Mesendoderm (in vitro differentiated cells): ENCODE measurements around the gene CEP164.
"Not testable (repeated sequence)": the region's sequence is repeated elsewhere in the genome, so short reads cannot be mapped to it uniquely, and the experiment has no call there.

Experiments
- DNase-seq: peaks from one replicate; pipeline ENCODE4 v3.0.0; 2013
- H2AK5ac ChIP-seq: 2 replicates; pipeline ENCODE4 v1.6.1; 2013; ENCODE audit warnings: low read length, inconsistent platforms
- H2BK120ac ChIP-seq: 2 replicates; pipeline ENCODE4 v1.6.1; 2013; ENCODE audit warnings: low read depth, mild to moderate bottlenecking, low read length, moderate library complexity, mixed read lengths
- H2BK15ac ChIP-seq: replicated peaks from 2 replicates; pipeline ENCODE4 v1.6.1; 2013; ENCODE audit warnings: low read depth, mild to moderate bottlenecking, moderate library complexity
- H2BK5ac ChIP-seq: 2 replicates; pipeline ENCODE4 v1.6.1; 2013; ENCODE audit warnings: low read length, inconsistent platforms
- H3K18ac ChIP-seq: 2 replicates; pipeline ENCODE4 v1.6.1; 2013; ENCODE audit warnings: mild to moderate bottlenecking, low read length, mixed read lengths
- H3K23ac ChIP-seq: one replicate; pipeline ENCODE4 v1.6.1; 2013; ENCODE audit warnings: low read length
- H3K27ac ChIP-seq: 2 replicates; pipeline ENCODE4 v1.5.1; 2013; ENCODE audit warnings: low read depth, mild to moderate bottlenecking, inconsistent platforms, low read length, moderate library complexity
- H3K27me3 ChIP-seq: 2 replicates; pipeline ENCODE4 v1.6.1; 2013; ENCODE audit warnings: low read length, control low read depth, mild to moderate bottlenecking, inconsistent platforms; ENCODE audit not compliant: insufficient read depth, poor library complexity
- H3K36me3 ChIP-seq: 2 replicates; pipeline ENCODE4 v1.6.1; 2013; ENCODE audit warnings: low read length, inconsistent platforms; ENCODE audit not compliant: control insufficient read depth, insufficient read depth
- H3K4ac ChIP-seq: one replicate; pipeline ENCODE4 v1.6.1; 2013; ENCODE audit warnings: low read depth, mild to moderate bottlenecking, low read length, moderate library complexity
- H3K4me1 ChIP-seq: 2 replicates; pipeline ENCODE4 v1.6.1; 2013; ENCODE audit warnings: low read depth, low read length, inconsistent platforms; ENCODE audit not compliant: control insufficient read depth
- H3K4me2 ChIP-seq: 2 replicates; pipeline ENCODE4 v1.6.1; 2013; ENCODE audit warnings: low read length
- H3K4me3 ChIP-seq: 2 replicates; pipeline ENCODE4 v1.5.1; 2013; ENCODE audit warnings: mild to moderate bottlenecking, low read length
- H3K56ac ChIP-seq: one replicate; pipeline ENCODE4 v1.6.1; 2013; ENCODE audit warnings: low read length
- H3K79me1 ChIP-seq: 2 replicates; pipeline ENCODE4 v1.6.1; 2013; ENCODE audit warnings: low read length, inconsistent platforms
- H3K79me2 ChIP-seq: 2 replicates; pipeline ENCODE4 v1.6.1; 2013; ENCODE audit warnings: mild to moderate bottlenecking, low read length; ENCODE audit not compliant: control insufficient read depth, insufficient read depth
- H3K9ac ChIP-seq: 2 replicates; pipeline ENCODE4 v1.6.1; 2013; ENCODE audit warnings: low read length, inconsistent platforms
- H4K5ac ChIP-seq: one replicate; pipeline ENCODE4 v1.6.1; 2013; ENCODE audit warnings: low read length
- H4K8ac ChIP-seq: one replicate; pipeline ENCODE4 v1.6.1; 2013; ENCODE audit warnings: low read depth, mild to moderate bottlenecking, control low read depth, low read length, moderate library complexity
- WGBS: extraction: QIAGEN DNeasy Blood & Tissue Kit; methylation state at CpG from one replicate; pipeline ENCODE4 v1.1.7; 2013; ENCODE audit warnings: low lambda C conversion rate, missing lambda C conversion rate; ENCODE audit not compliant: insufficient coverage; ENCODE audit errors: extremely low coverage; 5-methylcytosine and 5-hydroxymethylcytosine counted together

CEP164 gene

GRCh38 chr11:117394221-117394925 lies 66.7 kb downstream of the CEP164 start:
- Histone ChIP-seq H3K4me3 (no peak overlapping the region), H3K79me1 (no peaks in the 10 kb centered on the region), H2AK5ac (no peak overlapping the region), H3K27me3 (no peaks in the 10 kb centered on the region), H3K27ac (no peak overlapping the region), H3K56ac (no peak overlapping the region), H2BK120ac (no peak overlapping the region), H4K5ac (no peak overlapping the region), H3K18ac (no peak overlapping the region), H3K23ac (no peak overlapping the region), H4K8ac (no peak overlapping the region), H3K79me2 (no peaks in the 10 kb centered on the region), H2BK5ac (no peak overlapping the region), H3K4me2 (no peak overlapping the region), H3K4ac (no peak overlapping the region), H2BK15ac (no peak overlapping the region), H3K9ac (no peak overlapping the region), H3K4me1 (no peaks in the 10 kb centered on the region), H3K36me3 (peaks cover 14% of the 10 kb centered on the region)
- DNase-seq: no peak
- no CpG with 5 or more reads among the region's 14 CpGs for WGBS

GRCh38 chr11:117395476-117395875 lies 67.8 kb downstream of the CEP164 start:
- Histone ChIP-seq H3K56ac (no peak overlapping the region), H3K4ac (no peak overlapping the region), H3K4me2 (no peak overlapping the region), H3K4me3 (no peak overlapping the region), H3K36me3 (peaks cover 14% of the 10 kb centered on the region), H3K79me1 (no peaks in the 10 kb centered on the region), H3K79me2 (no peaks in the 10 kb centered on the region), H2BK15ac (no peak overlapping the region), H2BK5ac (no peak overlapping the region), H3K4me1 (no peaks in the 10 kb centered on the region), H2AK5ac (no peak overlapping the region), H3K27me3 (no peaks in the 10 kb centered on the region), H2BK120ac (no peak overlapping the region), H3K23ac (no peak overlapping the region), H3K9ac (no peak overlapping the region), H3K18ac (no peak overlapping the region), H3K27ac (no peak overlapping the region), H4K5ac (no peak overlapping the region), H4K8ac (no peak overlapping the region)
- WGBS: no CpG with 5 or more reads among the region's 4 CpGs
- DNase-seq: no peak

- H3K56ac ChIP-seq: no peak overlapping the region
- no peak overlapping the region for H4K5ac ChIP-seq
- WGBS: no CpG with 5 or more reads among the region's 8 CpGs
- H2BK15ac ChIP-seq: no peak overlapping the region
- no peaks in the 10 kb centered on the region for H3K4me1 ChIP-seq
- no peak overlapping the region for H3K9ac ChIP-seq
- no peaks in the 10 kb centered on the region for H3K79me1 ChIP-seq
- no peak overlapping the region for H4K8ac ChIP-seq
- H2BK5ac ChIP-seq: no peak overlapping the region
- no peak for DNase-seq
- no peak overlapping the region for H3K4me3 ChIP-seq
- H3K4me2 ChIP-seq: no peak overlapping the region
- H3K4ac ChIP-seq: no peak overlapping the region
- H2AK5ac ChIP-seq: no peak overlapping the region
- H3K23ac ChIP-seq: no peak overlapping the region
- no peaks in the 10 kb centered on the region for H3K79me2 ChIP-seq
- peaks cover 11% of the 10 kb centered on the region for H3K36me3 ChIP-seq
- no peak overlapping the region for H3K27ac ChIP-seq
- H3K27me3 ChIP-seq: no peaks in the 10 kb centered on the region
- no peak overlapping the region for H2BK120ac ChIP-seq
- no peak overlapping the region for H3K18ac ChIP-seq
Observed at GRCh38 chr11:117396970-117397369, 69.3 kb downstream of the CEP164 start.

GRCh38 chr11:117398618-117399017 lies 71.0 kb downstream of the CEP164 start:
- not testable (repeated sequence) for H4K8ac ChIP-seq, H3K4me2 ChIP-seq, H3K56ac ChIP-seq, H3K27me3 ChIP-seq, H2BK120ac ChIP-seq, H2BK5ac ChIP-seq, H3K4me3 ChIP-seq, H2AK5ac ChIP-seq, H3K79me1 ChIP-seq, H3K9ac ChIP-seq, H3K27ac ChIP-seq, H3K79me2 ChIP-seq, H3K4me1 ChIP-seq, H3K23ac ChIP-seq, H3K18ac ChIP-seq, H3K4ac ChIP-seq, DNase-seq, H2BK15ac ChIP-seq, H4K5ac ChIP-seq
- peaks cover 11% of the 10 kb centered on the region for H3K36me3 ChIP-seq
- WGBS: no CpG with 5 or more reads among the region's 2 CpGs

- H3K18ac ChIP-seq, H3K27ac ChIP-seq, H3K79me2 ChIP-seq, DNase-seq, H3K23ac ChIP-seq, H3K4me2 ChIP-seq, H3K27me3 ChIP-seq, H2BK120ac ChIP-seq, H3K79me1 ChIP-seq, H2AK5ac ChIP-seq, H3K4ac ChIP-seq, H4K5ac ChIP-seq, H3K4me1 ChIP-seq, H2BK5ac ChIP-seq, H2BK15ac ChIP-seq, H3K56ac ChIP-seq, H3K4me3 ChIP-seq, H4K8ac ChIP-seq, H3K9ac ChIP-seq: not testable (repeated sequence)
- no CpG with 5 or more reads among the region's 2 CpGs for WGBS
- peaks cover 11% of the 10 kb centered on the region for H3K36me3 ChIP-seq
Observed at GRCh38 chr11:117399100-117399840, 71.6 kb downstream of the CEP164 start.
